ENCODE data around the gene ARHGAP44.

The ARHGAP44 gene

DNA sequence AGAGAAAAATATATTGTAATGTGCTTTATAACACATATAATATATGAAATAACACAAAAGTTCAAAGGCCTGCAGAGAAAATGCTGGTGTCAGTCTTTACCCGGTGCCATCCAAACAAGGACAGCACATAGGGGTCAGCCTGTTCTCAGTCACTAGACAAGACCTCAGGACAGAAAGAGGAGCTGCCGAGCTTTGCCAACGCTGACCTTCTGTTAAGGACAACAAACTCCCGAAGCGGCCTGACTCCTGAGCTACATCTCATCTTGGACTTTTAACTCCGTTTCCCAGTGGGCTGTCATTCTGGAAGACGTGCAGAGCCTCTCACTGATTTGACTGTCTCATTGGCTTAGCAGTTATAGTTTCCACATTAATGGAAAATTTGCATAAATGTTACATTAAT, 221.7 kb downstream of the ARHGAP44 start:
- no peak for DNase-seq (ENCODE audit: low read depth)
- no peak for TF ChIP-seq MYC (IDR thresholded peaks at IDR 0.05; ENCODE audit: low read depth, low read length)
- TF ChIP-seq POLR2A (IDR thresholded peaks at IDR 0.05; ENCODE audit: extremely low read depth, insufficient read length): no peak
- TF ChIP-seq, protein P1, sequence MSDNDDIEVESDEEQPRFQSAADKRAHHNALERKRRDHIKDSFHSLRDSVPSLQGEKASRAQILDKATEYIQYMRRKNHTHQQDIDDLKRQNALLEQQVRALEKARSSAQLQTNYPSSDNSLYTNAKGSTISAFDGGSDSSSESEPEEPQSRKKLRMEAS (IDR thresholded peaks at IDR 0.05; ENCODE audit: low read depth, low read length): no peak
- TF ChIP-seq, protein P2, sequence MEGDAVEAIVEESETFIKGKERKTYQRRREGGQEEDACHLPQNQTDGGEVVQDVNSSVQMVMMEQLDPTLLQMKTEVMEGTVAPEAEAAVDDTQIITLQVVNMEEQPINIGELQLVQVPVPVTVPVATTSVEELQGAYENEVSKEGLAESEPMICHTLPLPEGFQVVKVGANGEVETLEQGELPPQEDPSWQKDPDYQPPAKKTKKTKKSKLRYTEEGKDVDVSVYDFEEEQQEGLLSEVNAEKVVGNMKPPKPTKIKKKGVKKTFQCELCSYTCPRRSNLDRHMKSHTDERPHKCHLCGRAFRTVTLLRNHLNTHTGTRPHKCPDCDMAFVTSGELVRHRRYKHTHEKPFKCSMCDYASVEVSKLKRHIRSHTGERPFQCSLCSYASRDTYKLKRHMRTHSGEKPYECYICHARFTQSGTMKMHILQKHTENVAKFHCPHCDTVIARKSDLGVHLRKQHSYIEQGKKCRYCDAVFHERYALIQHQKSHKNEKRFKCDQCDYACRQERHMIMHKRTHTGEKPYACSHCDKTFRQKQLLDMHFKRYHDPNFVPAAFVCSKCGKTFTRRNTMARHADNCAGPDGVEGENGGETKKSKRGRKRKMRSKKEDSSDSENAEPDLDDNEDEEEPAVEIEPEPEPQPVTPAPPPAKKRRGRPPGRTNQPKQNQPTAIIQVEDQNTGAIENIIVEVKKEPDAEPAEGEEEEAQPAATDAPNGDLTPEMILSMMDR (IDR thresholded peaks at IDR 0.05; ENCODE audit: low read depth, low read length): no peak
- H3K4me3 ChIP-seq (ENCODE audit: low read depth, low read length): no peak overlapping the region

DNA sequence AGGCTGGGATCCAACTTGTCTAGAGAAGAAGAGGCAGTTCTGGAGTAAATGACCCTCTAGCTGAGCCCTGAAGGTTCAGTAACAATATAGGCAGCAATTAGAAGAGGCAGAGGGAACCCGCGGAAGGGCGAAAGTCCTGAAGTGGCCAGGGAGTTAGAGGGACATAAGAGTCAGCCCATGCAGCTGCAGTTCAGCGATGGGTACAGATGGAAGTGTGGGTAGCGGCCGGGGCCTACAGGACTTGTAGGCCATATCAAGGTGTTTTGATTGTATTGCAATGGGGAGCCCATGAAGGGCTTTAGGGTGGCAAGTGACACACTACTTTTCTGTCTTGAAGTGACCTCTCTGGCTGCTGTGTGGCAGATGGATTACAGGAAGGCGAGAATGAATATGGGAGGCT, 225.5 kb downstream of the ARHGAP44 start:
- H3K4me3 ChIP-seq (ENCODE audit: low read depth, low read length): no peak overlapping the region
- TF ChIP-seq MYC (IDR thresholded peaks at IDR 0.05; ENCODE audit: low read depth, low read length) (no peak), POLR2A (IDR thresholded peaks at IDR 0.05; ENCODE audit: extremely low read depth, insufficient read length) (no peak)
- TF ChIP-seq, protein P1 (IDR thresholded peaks at IDR 0.05; ENCODE audit: low read depth, low read length): no peak
- TF ChIP-seq, protein P2 (IDR thresholded peaks at IDR 0.05; ENCODE audit: low read depth, low read length): no peak
- DNase-seq (ENCODE audit: low read depth): no peak

DNA sequence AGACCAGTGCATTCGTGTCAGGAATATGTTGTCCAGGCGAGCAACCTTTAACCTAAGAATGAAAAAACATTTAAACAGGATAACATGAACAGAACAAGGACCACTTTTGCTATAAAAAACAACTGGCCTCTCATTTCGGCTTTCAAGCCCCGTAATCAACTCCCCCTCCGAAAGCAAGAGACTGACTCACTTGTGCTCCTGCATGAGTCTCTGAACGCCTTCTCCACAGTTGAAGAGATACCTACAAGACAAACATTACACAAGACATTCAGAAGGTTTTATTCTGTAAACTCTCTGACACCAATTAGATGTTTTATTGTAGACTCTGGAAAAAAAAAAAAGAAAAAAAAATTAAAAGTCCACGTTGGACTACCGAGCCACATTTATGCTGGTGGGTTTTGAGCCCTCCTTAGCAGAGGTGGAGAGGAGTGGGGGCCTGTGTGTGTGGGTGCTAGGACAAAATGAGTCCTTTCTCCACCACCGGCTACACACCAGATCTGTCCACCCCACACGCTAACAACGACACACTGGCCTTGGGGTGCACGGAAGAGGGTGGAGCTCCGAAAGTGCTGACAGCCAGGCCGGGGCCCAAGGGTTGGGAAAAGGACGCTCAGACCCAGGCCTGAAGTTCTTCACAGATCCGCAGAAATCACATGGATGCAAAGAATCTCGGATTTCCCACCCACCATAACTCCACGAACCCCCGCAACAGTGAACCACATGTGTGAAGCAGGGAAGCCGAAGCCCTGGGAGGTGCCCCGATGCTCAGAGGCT, 227.8 kb downstream of the ARHGAP44 start:
- DNase-seq (ENCODE audit: low read depth): peak; percentile 37

DNA sequence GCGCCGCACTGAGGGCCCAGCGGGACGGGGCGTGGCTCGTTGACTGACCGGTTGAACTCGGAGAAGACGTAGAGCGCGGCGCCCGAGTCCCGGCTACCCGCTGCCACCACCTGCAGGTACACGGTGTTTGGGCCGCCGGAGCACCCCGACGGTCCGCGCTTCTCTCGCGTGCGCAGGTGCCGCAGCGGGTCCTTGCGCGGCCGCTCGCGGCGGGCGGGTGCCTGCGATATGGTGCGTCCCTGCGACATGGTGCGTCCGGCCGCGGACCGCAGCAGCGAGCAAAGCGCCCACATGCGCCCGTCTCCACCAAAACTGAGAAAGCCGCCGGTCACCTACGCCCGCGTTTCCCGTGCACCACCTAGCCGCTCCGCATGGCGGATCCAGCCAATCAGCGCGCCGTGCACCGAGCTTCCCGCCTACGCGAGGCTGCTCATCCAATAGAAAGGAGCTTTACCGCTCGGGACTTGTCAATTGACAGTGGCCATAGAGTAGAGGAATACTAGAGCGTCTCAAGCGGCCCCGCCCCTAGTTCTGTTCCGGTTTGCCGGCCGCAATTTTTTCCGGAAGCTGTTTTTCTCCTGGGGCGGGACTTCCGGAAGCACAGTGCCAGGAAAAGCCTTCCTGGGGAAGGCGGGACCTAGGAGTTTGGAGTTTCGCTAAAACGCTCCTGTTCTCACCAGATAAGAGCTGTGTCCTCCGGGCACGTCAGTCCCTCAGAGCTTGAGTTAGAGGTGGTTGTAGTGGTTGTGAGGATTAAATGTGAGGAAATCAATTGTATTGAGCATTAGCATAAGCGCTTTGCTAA, 228.6 kb downstream of the ARHGAP44 start, which contains the start of gene ELAC2:
Gene ELAC2, minus strand, starts transcription at position 373 of the 805 bp plus-strand sequence. Its CDS starts 80 bp downstream, at position 293.
- peak within 1 kb of the TSS; percentile 96 for H3K4me3 ChIP-seq (ENCODE audit: low read depth, low read length)
- TF ChIP-seq POLR2A (IDR thresholded peaks at IDR 0.05; ENCODE audit: extremely low read depth, insufficient read length) (peak; percentile 83), MYC (IDR thresholded peaks at IDR 0.05; ENCODE audit: low read depth, low read length) (peak; percentile 73)
- TF ChIP-seq, protein P2 (IDR thresholded peaks at IDR 0.05; ENCODE audit: low read depth, low read length): no peak
- TF ChIP-seq, protein P1 (IDR thresholded peaks at IDR 0.05; ENCODE audit: low read depth, low read length): peak; percentile 71; the same call in 1 of the 2 replicates
- peak; percentile 99 for DNase-seq (ENCODE audit: low read depth)

More for the DNA sequence above, 227.8 kb downstream of the ARHGAP44 start:
- TF ChIP-seq POLR2A (IDR thresholded peaks at IDR 0.05; ENCODE audit: extremely low read depth, insufficient read length) (no peak), MYC (IDR thresholded peaks at IDR 0.05; ENCODE audit: low read depth, low read length) (no peak)
- TF ChIP-seq, protein P1 (IDR thresholded peaks at IDR 0.05; ENCODE audit: low read depth, low read length): 0 out of 2 replicates have a peak, but pooled peaks have one; percentile 2
- TF ChIP-seq, protein P2 (IDR thresholded peaks at IDR 0.05; ENCODE audit: low read depth, low read length): no peak
- H3K4me3 ChIP-seq (ENCODE audit: low read depth, low read length): peak overlapping the region; percentile 91

DNA sequence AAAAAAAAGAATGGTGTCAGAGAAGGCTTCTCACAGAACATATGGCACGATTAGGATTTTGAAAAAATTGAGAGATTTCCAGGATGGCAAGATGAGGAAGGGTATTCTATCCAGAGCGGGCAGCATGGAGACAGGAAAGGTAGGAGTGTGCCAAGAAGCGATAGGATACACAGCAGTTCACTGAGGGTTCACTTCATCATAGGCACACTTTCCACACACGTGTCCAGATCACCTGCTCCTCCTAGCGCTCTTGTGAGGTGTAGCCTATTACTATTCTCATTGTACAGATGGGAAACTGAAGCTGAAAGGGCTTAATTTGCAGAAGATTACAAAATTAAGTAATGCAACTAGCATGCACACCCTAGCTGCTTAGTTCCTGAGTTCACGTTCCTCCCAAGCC, 234.7 kb downstream of the ARHGAP44 start:
- no peak for DNase-seq (ENCODE audit: low read depth)
- TF ChIP-seq MYC (IDR thresholded peaks at IDR 0.05; ENCODE audit: low read depth, low read length) (no peak), POLR2A (IDR thresholded peaks at IDR 0.05; ENCODE audit: extremely low read depth, insufficient read length) (no peak)
- TF ChIP-seq, protein P1 (IDR thresholded peaks at IDR 0.05; ENCODE audit: low read depth, low read length): no peak
- TF ChIP-seq, protein P2 (IDR thresholded peaks at IDR 0.05; ENCODE audit: low read depth, low read length): no peak
- no peak overlapping the region for H3K4me3 ChIP-seq (ENCODE audit: low read depth, low read length)

Data from NB4 (cell line).